Neural cell (in vitro differentiated cells): Measurements from ENCODE around the gene MEOX1. TPM values are rescaled to one million over a fixed set of nuclear protein-coding genes. Genes with fewer than 3 reads are reported as not detected.

Experiments
- H2AFZ ChIP-seq: fragments of 200-600, 300-800 bp; sonication (generic), shearing (Covaris generic); 2 replicates; pipeline ENCODE4 v1.6.0; 2014; ENCODE audit warnings: low read depth, mild to moderate bottlenecking, antibody characterized with exemption, low read length, moderate library complexity
- H3F3A ChIP-seq: fragments of 200-600 bp; shearing (Covaris generic); 2 replicates; pipeline ENCODE4 v1.6.1; 2016; ENCODE audit warnings: mild to moderate bottlenecking, moderate library complexity, mixed read lengths, antibody characterized with exemption, low read length; ENCODE audit not compliant: insufficient read depth, poor library complexity, severe bottlenecking
- H3K27ac ChIP-seq: fragments of 200-600, 300-800 bp; sonication (generic), shearing (Covaris generic); 2 replicates; pipeline ENCODE4 v1.5.1; 2014; ENCODE audit warnings: mild to moderate bottlenecking, low read length, moderate library complexity
- H3K27me3 ChIP-seq: fragments of 300-800, 200-600 bp; sonication (generic), shearing (Covaris generic); 2 replicates; pipeline ENCODE4 v1.6.0; 2014; ENCODE audit warnings: mild to moderate bottlenecking, low read depth, low read length, moderate library complexity; ENCODE audit not compliant: insufficient read depth
- H3K36me3 ChIP-seq: fragments of 300-800, 200-600 bp; sonication (generic), shearing (Covaris generic); 2 replicates; pipeline ENCODE4 v1.5.1; 2014; ENCODE audit warnings: mild to moderate bottlenecking, antibody characterized with exemption, low read length, moderate library complexity; ENCODE audit not compliant: insufficient read depth
- H3K4me2 ChIP-seq: fragments of 300-800, 200-600 bp; sonication (generic), shearing (Covaris generic); 2 replicates; pipeline ENCODE4 v1.6.0; 2014; ENCODE audit warnings: mild to moderate bottlenecking, low read length
- H3K4me3 ChIP-seq: fragments of 300-800, 200-600 bp; sonication (generic), shearing (Covaris generic); 2 replicates; pipeline ENCODE4 v1.5.1; 2014; ENCODE audit warnings: mild to moderate bottlenecking, low read length, moderate library complexity
- H3K79me2 ChIP-seq: fragments of 200-600 bp; shearing (Covaris generic); replicated peaks from 2 replicates; pipeline ENCODE4 v1.6.0; 2014; ENCODE audit warnings: mild to moderate bottlenecking, low read length, moderate library complexity; ENCODE audit not compliant: insufficient read depth
- H3K9ac ChIP-seq: fragments of 300-800, 200-600 bp; sonication (generic), shearing (Covaris generic); 2 replicates; pipeline ENCODE4 v1.6.1; 2016; ENCODE audit warnings: mild to moderate bottlenecking, low read length, mixed read lengths
- H3K9me2 ChIP-seq: fragments of 200-600 bp; shearing (Covaris generic); 2 replicates; pipeline ENCODE4 v1.6.1; 2016; ENCODE audit warnings: mild to moderate bottlenecking, low read length, mixed read lengths; ENCODE audit not compliant: insufficient read depth
- H3K9me3 ChIP-seq: fragments of 200-600, 300-800 bp; sonication (generic), shearing (Covaris generic); 2 replicates; pipeline ENCODE4 v1.6.1; 2016; ENCODE audit warnings: mild to moderate bottlenecking, mixed run types, low read length, moderate library complexity, mixed read lengths
- H4K20me1 ChIP-seq: fragments of 200-600 bp; shearing (Covaris generic); 2 replicates; pipeline ENCODE4 v1.6.1; 2016; ENCODE audit warnings: mild to moderate bottlenecking, mixed run types; ENCODE audit not compliant: insufficient read depth
- CTCF ChIP-seq: fragments of 450-650 bp; IDR thresholded peaks from 2 replicates; pipeline ENCODE4 v1.5.1; 2014; ENCODE audit warnings: antibody characterized with exemption, mild to moderate bottlenecking, moderate library complexity; ENCODE audit not compliant: poor library complexity, severe bottlenecking
- EP300 ChIP-seq: fragments of 450-650 bp; conservative IDR thresholded peaks from 2 replicates; pipeline ENCODE4 v1.6.1; 2014; ENCODE audit warnings: antibody characterized with exemption, mild to moderate bottlenecking, moderate library complexity; ENCODE audit not compliant: poor library complexity, severe bottlenecking
- EZH2 ChIP-seq: fragments of 200-600, 300-800 bp; shearing (Covaris generic), sonication (generic); IDR thresholded peaks from 2 replicates; pipeline ENCODE4 v1.6.1; 2014; ENCODE audit warnings: antibody characterized with exemption, low read length, borderline replicate concordance, mild to moderate bottlenecking; ENCODE audit not compliant: insufficient read depth, poor library complexity, severe bottlenecking
- MXI1 ChIP-seq: fragments of 450-650 bp; conservative IDR thresholded peaks from 2 replicates; pipeline ENCODE4 v1.6.1; 2014; ENCODE audit warnings: antibody characterized with exemption, mild to moderate bottlenecking; ENCODE audit not compliant: poor library complexity, severe bottlenecking
- POLR2AphosphoS5 ChIP-seq: IDR thresholded peaks from 2 replicates; pipeline ENCODE4 v1.6.1; 2012
- RAD21 ChIP-seq: fragments of 450-650 bp; conservative IDR thresholded peaks from 2 replicates; pipeline ENCODE4 v1.6.1; 2014; ENCODE audit warnings: antibody characterized with exemption, mild to moderate bottlenecking, moderate library complexity
- REST ChIP-seq: IDR thresholded peaks from 2 replicates; pipeline ENCODE4 v1.6.1; 2012; ENCODE audit warnings: borderline replicate concordance
- SMC3 ChIP-seq: fragments of 450-650 bp; conservative IDR thresholded peaks from 2 replicates; pipeline ENCODE4 v1.6.1; 2014; ENCODE audit warnings: antibody characterized with exemption, mild to moderate bottlenecking, moderate library complexity; ENCODE audit not compliant: poor library complexity
- TAF1 ChIP-seq: IDR thresholded peaks from 2 replicates; pipeline ENCODE4 v1.6.1; 2012; ENCODE audit warnings: low read depth
- polyA plus RNA-seq: library from polyadenylated mRNA; depleted of rRNA; stranded (reverse); fragments of >200 nt; gene quantifications from 2 replicates; pipeline ENCODE4 v1.2.3, GENCODE V29; 2014

Gene MEOX1
- polyA plus RNA-seq, 1 donor from 2014 or later: 0.50 TPM

- Histone ChIP-seq H2AFZ (no peak overlapping the region), H3K36me3 (no peaks in the 10 kb centered on the region), H3K9ac (no peak overlapping the region), H3K4me2 (no peak overlapping the region), H3K9me3 (no peaks in the 10 kb centered on the region), H3K9me2 (no peaks in the 10 kb centered on the region), H4K20me1 (no peaks in the 10 kb centered on the region), H3K27me3 (no peaks in the 10 kb centered on the region), H3K27ac (no peak overlapping the region), H3K79me2 (no peaks in the 10 kb centered on the region), H3K4me3 (no peak overlapping the region), H3F3A (no peaks in the 10 kb centered on the region)
- TF ChIP-seq CTCF (no peak), EZH2 (no peak)
Measured at GRCh38 chr17:43679911-43680310, 18.2 kb upstream of the MEOX1 start.

GRCh38 chr17:43679401-43679800 lies 17.7 kb upstream of the MEOX1 start:
- Histone ChIP-seq H3K4me3 (no peak overlapping the region), H3K9ac (no peak overlapping the region), H3F3A (no peaks in the 10 kb centered on the region), H3K36me3 (no peaks in the 10 kb centered on the region), H4K20me1 (no peaks in the 10 kb centered on the region), H3K4me2 (no peak overlapping the region), H2AFZ (no peak overlapping the region), H3K9me3 (no peaks in the 10 kb centered on the region), H3K9me2 (no peaks in the 10 kb centered on the region), H3K27me3 (no peaks in the 10 kb centered on the region), H3K27ac (no peak overlapping the region), H3K79me2 (no peaks in the 10 kb centered on the region)
- TF ChIP-seq SMC3 (no peak), REST (no peak), EZH2 (no peak), MXI1 (no peak), EP300 (no peak), POLR2AphosphoS5 (no peak), TAF1 (no peak), RAD21 (no peak), CTCF (no peak)
